ENCODE measurements around the gene ZNF215. TPM values are rescaled to one million over a fixed set of nuclear protein-coding genes. Genes with fewer than 3 reads are reported as not detected.
"Not testable (repeated sequence)": the region's sequence is repeated elsewhere in the genome, so short reads cannot be mapped to it uniquely, and the experiment has no call there.

The ZNF215 gene
- total RNA-seq, 1 donor from 2014 or later: 7.0 TPM

DNA sequence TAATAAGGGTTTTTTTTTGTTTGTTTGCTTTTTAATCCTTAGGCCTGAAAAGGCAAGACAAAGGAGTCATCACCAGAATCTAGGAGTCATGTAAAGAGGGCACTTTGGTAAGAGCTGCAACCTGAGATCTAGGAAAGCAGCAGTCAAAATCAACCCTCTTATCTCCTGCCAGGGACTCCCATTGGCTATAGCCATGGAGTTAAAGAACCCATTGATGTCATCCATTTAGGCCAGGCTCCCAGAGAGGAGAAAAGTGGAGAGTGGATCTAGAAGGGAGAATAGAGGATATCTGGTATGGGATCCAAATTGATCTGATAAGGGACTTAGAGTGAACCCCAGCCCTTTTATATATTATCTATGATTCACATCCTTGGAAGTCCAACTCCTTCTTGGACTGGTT lies 35.9 kb downstream of the ZNF215 start:
- Mint-ChIP-seq H3K4me3 (ENCODE audit: unreplicated experiment) (no peak overlapping the region), H3K4me1 (ENCODE audit: low read depth, unreplicated experiment) (no peaks in the 10 kb centered on the region), H3K36me3 (ENCODE audit: unreplicated experiment) (peaks cover 4% of the 10 kb centered on the region), H3K27ac (ENCODE audit: unreplicated experiment) (no peak overlapping the region), H3K9me3 (ENCODE audit: unreplicated experiment) (no peaks in the 10 kb centered on the region), H3K27me3 (ENCODE audit: unreplicated experiment) (no peaks in the 10 kb centered on the region)
- TF ChIP-seq, protein P1, sequence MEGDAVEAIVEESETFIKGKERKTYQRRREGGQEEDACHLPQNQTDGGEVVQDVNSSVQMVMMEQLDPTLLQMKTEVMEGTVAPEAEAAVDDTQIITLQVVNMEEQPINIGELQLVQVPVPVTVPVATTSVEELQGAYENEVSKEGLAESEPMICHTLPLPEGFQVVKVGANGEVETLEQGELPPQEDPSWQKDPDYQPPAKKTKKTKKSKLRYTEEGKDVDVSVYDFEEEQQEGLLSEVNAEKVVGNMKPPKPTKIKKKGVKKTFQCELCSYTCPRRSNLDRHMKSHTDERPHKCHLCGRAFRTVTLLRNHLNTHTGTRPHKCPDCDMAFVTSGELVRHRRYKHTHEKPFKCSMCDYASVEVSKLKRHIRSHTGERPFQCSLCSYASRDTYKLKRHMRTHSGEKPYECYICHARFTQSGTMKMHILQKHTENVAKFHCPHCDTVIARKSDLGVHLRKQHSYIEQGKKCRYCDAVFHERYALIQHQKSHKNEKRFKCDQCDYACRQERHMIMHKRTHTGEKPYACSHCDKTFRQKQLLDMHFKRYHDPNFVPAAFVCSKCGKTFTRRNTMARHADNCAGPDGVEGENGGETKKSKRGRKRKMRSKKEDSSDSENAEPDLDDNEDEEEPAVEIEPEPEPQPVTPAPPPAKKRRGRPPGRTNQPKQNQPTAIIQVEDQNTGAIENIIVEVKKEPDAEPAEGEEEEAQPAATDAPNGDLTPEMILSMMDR (IDR thresholded peaks at IDR 0.05; ENCODE audit: partially characterized antibody, unreplicated experiment): no peak
- DNase-seq: no peak

DNA sequence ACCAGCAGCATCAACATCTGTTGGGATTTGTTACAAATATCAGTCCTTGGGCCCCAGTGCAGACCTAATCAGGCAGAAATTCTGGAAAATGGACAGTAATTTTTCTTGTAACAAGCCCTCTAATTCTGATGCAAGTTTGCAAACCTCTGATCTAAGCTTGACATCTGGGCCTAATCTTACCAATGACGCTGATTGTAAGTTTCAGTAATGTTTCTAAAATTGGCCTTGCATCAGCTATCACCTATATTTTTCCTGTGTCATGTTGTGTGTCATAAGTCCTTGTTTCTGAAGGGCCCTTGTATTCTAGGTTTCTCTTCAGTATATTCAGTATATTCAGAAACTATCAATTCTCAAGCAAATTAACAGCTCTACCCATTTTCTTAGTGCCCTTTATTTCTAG lies 36.4 kb downstream of the ZNF215 start:
- no peaks in the 10 kb centered on the region for H3K27me3 Mint-ChIP-seq (ENCODE audit: unreplicated experiment)
- H3K36me3 Mint-ChIP-seq (ENCODE audit: unreplicated experiment): peaks cover 4% of the 10 kb centered on the region
- peaks cover 4% of the 10 kb centered on the region for H3K9me3 Mint-ChIP-seq (ENCODE audit: unreplicated experiment)
- TF ChIP-seq, protein P1 (IDR thresholded peaks at IDR 0.05; ENCODE audit: partially characterized antibody, unreplicated experiment): no peak
- no peak overlapping the region for H3K27ac Mint-ChIP-seq (ENCODE audit: unreplicated experiment)
- H3K4me3 Mint-ChIP-seq (ENCODE audit: unreplicated experiment): no peak overlapping the region
- no peaks in the 10 kb centered on the region for H3K4me1 Mint-ChIP-seq (ENCODE audit: low read depth, unreplicated experiment)
- no peak for DNase-seq

DNA sequence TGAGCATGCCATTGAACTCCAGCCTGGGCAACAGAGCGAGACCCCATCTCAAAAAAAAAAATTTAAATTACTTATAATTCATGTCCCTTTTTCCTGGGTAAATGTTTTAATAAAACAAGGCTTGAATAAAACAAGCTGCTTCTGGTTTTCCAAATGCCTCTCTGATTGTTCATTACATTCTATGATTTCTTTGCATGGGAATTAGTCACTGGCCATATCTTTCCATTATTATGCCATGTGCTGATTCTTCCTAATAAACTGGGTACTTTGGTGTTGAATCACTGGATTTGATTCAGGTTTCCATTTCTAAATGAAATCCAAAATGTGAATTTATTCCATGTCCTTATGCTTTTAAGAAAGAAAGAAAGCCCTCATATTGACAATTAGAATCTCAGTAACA lies 42.6 kb downstream of the ZNF215 start:
- Mint-ChIP-seq H3K36me3 (ENCODE audit: unreplicated experiment) (no peaks in the 10 kb centered on the region), H3K4me3 (ENCODE audit: unreplicated experiment) (no peak overlapping the region), H3K9me3 (ENCODE audit: unreplicated experiment) (peaks cover 5% of the 10 kb centered on the region), H3K27ac (ENCODE audit: unreplicated experiment) (no peak overlapping the region), H3K4me1 (ENCODE audit: low read depth, unreplicated experiment) (no peaks in the 10 kb centered on the region), H3K27me3 (ENCODE audit: unreplicated experiment) (no peaks in the 10 kb centered on the region)
- DNase-seq: no peak
- TF ChIP-seq, protein P1 (IDR thresholded peaks at IDR 0.05; ENCODE audit: partially characterized antibody, unreplicated experiment): no peak

DNA sequence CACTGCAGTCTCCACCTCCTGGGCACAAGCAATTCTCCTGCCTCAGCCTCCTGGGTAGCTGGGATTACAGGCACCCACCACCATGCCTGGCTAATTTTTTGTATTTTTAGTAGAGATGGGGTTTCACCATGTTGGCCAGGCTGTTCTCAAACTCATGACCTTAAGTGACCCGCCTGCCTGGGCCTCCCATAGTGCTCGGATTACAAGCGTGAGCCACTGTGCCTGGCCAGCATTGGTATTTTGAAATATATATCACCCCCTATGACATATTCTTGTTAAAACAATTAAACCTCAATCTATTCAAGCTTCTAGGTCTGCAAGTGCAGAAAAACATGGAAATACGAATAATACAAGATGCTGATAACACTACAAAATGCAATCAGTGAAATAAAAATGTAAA lies 43.6 kb downstream of the ZNF215 start:
- DNase-seq; H3K36me3 Mint-ChIP-seq (ENCODE audit: unreplicated experiment); H3K27me3 Mint-ChIP-seq (ENCODE audit: unreplicated experiment); H3K27ac Mint-ChIP-seq (ENCODE audit: unreplicated experiment); H3K4me3 Mint-ChIP-seq (ENCODE audit: unreplicated experiment); H3K9me3 Mint-ChIP-seq (ENCODE audit: unreplicated experiment); H3K4me1 Mint-ChIP-seq (ENCODE audit: low read depth, unreplicated experiment): not testable (repeated sequence)

DNA sequence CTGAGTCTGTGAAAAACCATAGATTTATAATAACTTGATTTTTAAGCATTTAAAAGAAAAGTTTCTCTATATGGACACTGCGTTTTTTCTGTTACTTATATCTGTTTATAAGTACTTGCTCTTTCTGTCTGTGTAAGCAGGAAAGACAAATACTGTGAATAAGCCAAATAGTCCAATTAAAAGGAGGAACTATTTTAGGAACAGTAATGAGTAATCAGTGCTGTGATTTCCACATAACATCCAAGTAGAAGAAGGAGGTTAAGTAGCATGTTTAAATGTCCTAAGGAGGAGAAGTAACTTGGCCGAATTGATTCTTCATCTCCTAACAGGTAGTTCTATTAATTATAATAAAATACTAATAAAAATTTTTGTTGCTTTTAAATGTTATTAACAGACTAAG lies 53.1 kb downstream of the ZNF215 start:
- Mint-ChIP-seq H3K4me1 (ENCODE audit: low read depth, unreplicated experiment) (no peaks in the 10 kb centered on the region), H3K36me3 (ENCODE audit: unreplicated experiment) (no peaks in the 10 kb centered on the region), H3K27ac (ENCODE audit: unreplicated experiment) (no peak overlapping the region), H3K27me3 (ENCODE audit: unreplicated experiment) (no peaks in the 10 kb centered on the region), H3K4me3 (ENCODE audit: unreplicated experiment) (no peak overlapping the region), H3K9me3 (ENCODE audit: unreplicated experiment) (no peaks in the 10 kb centered on the region)
- DNase-seq: no peak
- TF ChIP-seq, protein P1 (IDR thresholded peaks at IDR 0.05; ENCODE audit: partially characterized antibody, unreplicated experiment): no peak

DNA sequence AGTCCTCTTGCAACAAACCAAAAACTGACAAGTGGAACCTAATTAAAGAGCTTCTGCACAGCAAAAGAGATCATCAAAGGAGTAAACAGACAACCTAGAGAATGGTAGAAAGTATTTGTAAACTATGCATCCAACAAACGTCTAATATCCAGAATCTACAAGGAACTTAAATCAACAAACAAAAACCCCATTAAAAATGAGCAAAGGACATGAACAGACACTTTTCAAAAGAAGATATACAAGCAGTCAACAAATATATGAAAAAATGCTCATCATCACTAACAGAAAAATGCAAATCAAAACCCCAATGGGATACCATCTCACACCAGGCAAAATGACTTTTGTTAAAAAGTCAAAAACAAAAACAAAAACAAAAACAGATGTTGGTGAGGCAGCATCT lies 60.3 kb downstream of the ZNF215 start:
- Mint-ChIP-seq H3K4me3 (ENCODE audit: unreplicated experiment) (no peak overlapping the region), H3K36me3 (ENCODE audit: unreplicated experiment) (no peaks in the 10 kb centered on the region), H3K9me3 (ENCODE audit: unreplicated experiment) (no peaks in the 10 kb centered on the region), H3K27me3 (ENCODE audit: unreplicated experiment) (no peaks in the 10 kb centered on the region), H3K4me1 (ENCODE audit: low read depth, unreplicated experiment) (no peaks in the 10 kb centered on the region), H3K27ac (ENCODE audit: unreplicated experiment) (no peak overlapping the region)
- DNase-seq: no peak
- TF ChIP-seq, protein P1 (IDR thresholded peaks at IDR 0.05; ENCODE audit: partially characterized antibody, unreplicated experiment): no peak

Measured in glutamatergic neuron (in vitro differentiated cells).